ENCODE measurements around the gene CPXM2.

DNA sequence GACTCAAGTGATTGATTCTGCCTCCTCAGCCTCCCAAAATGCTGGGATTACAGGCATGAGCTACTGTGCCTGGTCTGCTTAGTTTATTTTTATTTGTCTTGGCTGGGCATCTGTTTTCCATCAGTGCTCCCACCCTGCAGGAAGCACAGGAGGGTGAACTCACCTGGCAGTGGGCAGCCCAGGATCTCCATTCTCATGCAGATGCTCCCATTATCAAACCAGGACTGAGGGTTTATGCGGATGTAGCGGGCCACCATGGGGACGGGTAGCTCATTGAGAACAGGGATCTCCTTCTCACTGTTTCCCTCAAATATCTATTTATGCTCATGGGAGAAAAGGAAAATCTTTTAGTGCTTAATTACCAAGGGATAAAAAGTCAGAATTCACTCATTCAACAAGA lies 93.8 kb downstream of the CPXM2 start:
- TF ChIP-seq CHD2 (IDR thresholded peaks at IDR 0.05; ENCODE audit: low read length, partially characterized antibody), result no peak
- no peak for TF ChIP-seq POLR2AphosphoS5 (IDR thresholded peaks at IDR 0.05; ENCODE audit: low read depth, low read length)

Measured in SK-N-SH (cell line).